GM19193 (cell line): ENCODE measurements around the gene ERBIN.

ENCODE experiments used
- POLR2A ChIP-seq: IDR thresholded peaks from 4 replicates; pipeline ENCODE4 v1.6.1; 2011; ENCODE audit not compliant: insufficient read depth, insufficient read length; ENCODE audit errors: extremely low read depth

ERBIN gene

DNA sequence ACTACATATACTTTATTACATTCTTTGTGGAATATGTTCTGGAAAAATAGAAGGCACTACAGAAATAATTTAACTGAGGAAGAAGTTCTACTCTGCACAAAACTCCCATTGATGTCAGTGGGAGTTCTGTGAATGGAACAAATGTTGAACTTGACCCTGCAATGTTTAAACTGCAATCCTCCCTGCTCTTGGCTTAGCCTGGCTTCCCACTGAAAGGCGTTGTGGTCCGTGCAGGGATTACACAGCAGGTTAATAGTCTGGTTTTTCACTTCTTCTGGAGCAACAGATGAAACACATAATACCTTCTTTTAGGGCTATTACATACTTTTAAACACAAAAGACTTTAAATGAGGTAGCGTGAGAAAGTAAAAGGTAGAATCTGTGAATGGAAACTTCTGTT is 12.9 kb upstream of the ERBIN start:
- no peak for TF ChIP-seq POLR2A

DNA sequence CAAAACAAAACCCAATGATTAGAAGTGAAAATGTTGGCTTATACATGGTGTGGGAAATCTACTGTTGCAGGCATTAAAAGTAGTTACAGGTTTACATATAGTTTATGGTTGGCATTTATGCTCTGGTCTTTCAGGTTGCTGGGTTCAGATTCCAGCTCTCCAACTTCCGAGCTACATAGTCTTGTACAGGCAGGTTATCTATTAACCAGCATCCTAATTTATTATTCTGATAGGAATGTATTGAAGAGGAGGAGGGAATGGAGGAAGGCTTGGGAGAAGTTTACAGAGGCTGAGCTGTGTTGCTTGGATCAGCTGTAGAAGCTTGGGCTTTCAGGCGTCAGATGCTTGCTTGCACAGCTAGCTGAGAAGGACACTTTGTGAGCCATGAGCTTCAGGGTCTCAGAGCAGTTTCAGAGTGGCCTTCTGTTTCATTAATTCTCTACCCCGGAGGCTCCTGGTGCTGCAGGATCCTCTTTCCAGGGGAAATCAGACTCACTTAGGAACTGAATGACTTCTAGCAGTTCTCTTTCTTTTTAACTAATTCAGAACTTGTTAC is 11.7 kb upstream of the ERBIN start:
- TF ChIP-seq POLR2A: no peak

DNA sequence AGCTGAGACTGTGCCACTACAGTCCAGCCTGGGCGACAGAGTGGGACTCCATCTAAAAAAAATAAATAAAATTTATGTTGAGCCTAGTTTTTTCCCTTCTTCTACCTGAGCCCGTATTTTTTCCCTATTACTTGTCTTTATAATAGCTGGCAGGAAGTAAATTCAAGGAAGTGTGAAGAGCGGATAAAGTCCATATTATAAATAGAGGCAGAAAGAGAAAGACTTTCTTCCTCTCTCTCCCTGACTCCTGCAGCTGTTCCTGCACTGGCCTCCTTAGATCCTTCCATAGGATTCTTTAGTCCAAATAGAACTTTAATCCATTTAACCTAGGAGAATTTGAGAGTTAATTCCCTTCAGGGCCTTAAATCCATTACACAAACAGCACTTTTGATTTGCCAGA is 10.3 kb upstream of the ERBIN start:
- TF ChIP-seq POLR2A: no peak

DNA sequence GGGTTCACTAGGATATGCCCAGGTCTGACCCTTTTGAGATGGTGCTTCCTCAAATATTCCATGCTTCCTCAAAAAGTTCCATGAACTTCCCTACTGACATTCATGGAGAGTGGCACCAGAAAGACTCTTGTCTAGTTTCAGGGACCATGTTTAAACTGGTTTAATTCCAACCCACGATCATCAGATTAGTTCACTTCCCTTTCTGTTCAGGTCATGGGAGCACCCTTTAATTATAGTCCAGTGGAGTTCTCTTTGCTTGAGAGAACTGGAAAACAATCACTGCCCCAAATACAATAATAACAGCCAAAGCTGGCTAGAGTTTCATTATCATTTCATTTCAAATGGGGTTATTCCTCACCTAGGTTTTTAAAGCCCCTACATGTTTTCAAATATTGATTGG is 9.7 kb upstream of the ERBIN start:
- no peak for TF ChIP-seq POLR2A

- TF ChIP-seq POLR2A: no peak
Measured at GRCh38 chr5:65919773-65920172, 6.6 kb upstream of the ERBIN start.

DNA sequence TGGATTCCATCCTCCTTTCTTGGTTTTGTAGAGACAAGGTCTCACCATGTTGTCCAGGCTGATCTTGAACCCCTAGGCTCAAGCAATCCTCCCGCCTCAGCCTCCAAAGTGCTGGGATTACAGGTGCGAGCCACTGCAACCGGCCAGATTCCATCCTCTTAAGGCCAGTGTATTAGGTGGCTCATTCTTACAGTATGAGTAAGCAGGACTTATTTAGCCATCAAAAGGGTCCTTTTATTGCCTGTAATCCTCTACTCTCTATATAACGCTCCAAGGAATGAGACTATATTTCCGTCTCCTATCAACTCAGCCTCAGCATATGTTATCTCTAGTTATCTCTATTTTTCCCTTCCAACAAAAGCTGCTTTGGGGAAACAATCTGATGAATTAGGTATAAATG is 3.0 kb upstream of the ERBIN start:
- TF ChIP-seq POLR2A: no peak

DNA sequence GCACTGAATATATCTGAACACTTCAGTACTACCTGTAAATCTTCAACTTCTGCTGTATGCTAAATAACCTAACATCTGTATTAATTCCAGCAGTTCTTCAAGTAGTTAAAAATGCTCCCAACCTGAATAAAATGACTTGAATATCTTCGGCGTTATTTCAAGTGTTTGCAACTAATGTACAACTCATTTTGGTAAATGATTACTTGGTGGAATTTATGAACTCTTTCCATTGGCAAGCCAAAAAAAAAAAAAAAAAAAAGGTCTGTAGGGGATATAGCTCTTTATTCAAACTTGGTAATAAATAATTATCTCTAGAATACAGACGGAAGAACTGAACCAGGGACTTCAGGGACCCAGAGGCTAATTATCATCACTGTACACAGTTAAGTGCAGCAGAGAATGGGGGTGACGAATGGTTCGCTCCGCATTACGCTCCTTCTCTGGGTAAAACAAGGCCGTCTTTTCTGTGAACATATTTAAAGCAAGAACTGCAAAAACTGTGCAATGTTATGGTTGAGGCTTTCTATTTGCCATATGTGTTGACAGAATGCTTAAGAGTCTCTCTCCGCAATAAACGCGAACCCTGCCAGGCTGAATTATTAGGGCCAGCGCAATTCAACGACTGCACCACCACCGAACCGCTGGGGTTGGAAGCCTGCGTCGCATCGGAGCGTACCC is 1.9 kb upstream of the ERBIN start:
- TF ChIP-seq POLR2A: no peak

- no peak for TF ChIP-seq POLR2A
Measured at GRCh38 chr5:65925044-65925600, 1.3 kb upstream of the ERBIN start.

DNA sequence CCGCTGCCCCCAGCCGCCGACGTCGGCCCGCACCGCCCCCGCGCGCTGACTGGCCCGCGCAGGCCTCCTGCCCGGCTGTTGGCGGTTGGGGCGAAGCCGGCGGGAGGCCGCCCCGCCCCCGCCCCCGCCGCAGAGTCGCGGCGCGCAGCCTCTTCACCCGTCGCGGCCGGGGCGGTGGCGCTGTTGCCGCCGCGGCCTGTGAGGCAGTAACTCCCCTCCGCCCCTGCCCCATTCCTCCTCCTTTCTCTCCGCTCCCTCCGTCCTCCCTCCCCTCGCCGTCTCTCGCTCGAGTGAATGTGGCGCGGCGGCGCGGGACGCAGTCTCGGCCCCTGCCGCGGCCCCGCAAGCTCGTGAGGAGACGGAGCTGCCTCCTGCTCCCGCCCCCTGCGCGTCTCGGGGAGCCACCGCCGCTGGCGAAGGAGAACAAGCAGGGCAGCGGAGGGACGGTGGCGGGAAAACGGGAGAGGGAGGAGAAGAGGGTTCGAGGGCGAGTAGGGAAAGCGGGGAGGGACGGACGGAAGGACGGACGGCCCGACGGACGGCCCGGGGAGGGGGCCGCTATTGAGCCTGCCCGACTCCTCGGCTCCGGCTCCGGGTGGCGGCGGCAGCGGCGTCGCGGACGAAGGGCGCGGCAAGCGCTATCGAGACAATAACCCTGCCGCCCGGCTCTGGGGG is 637 bp upstream of the ERBIN start:
- peak; percentile 74 for TF ChIP-seq POLR2A

DNA sequence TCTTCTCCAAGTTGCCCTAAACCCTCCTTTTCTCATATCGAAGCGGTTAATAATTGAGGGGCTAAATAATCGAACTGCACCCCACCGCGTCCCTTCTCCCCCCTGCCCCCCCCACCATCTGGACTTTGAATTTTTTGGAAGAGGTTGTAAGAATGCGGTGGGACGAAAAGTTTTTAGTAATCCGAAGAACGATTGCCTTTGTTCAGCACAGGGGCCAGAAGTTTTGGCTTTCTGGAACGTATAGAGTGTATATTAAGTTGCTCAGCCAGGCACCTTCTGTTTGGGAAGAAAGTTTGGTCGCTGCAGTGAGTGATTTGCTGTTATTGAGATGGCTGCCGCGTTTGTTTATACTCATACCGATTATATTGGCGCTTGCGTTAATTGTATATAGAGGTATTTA is 518 bp downstream of the ERBIN start:
- TF ChIP-seq POLR2A: no peak

GRCh38 chr5:65927503-65928321 is 1.3 kb downstream of the ERBIN start:
- no peak for TF ChIP-seq POLR2A

GRCh38 chr5:65928322-65928752 is 2.0 kb downstream of the ERBIN start:
- TF ChIP-seq POLR2A: no peak

- no peak for TF ChIP-seq POLR2A
Measured at GRCh38 chr5:65928860-65929259, 2.5 kb downstream of the ERBIN start.

DNA sequence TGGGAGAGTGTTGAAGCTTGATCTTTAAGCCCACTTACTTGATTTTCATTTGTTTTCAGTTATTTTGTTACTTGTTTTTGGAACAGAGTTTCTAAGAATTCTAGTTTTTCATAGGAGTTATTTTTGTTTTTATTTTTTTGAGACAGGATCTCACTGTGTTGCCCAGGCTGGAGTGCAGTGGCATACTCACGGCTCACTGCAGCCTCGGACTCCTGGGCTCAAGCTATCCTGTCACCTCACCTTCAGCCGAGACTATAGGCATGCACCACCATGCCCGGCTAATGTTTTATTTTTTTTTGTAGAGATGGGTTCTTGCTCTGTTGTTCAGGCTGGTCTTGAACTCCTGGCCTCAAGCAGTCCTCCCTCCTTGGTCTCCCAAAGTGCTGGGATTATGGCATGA is 6.3 kb downstream of the ERBIN start:
- TF ChIP-seq POLR2A: no peak

DNA sequence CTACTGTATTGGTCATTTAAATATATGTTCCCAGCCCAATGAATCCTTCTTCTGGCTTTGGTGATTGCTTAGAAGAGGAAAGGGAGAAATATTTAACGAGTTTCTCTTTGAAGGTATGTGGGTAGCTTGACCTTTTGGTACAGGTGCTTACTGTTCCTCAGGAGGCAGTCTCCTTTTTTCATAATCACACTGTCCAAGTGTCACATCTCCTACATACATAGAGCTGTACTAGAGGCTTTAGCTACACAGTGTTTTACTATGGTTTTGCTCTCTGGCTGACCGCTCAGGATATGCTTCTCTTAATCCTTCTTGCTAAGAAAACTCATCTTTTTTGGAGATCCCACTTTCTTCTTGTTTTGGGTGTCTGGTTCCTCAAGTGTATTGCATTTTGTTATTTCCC is 6.9 kb downstream of the ERBIN start:
- no peak for TF ChIP-seq POLR2A
